GM19324 (cell line): ENCODE data around the gene AGPAT3.

Source experiments
- ATAC-seq: cut with Tn5 transposase; IDR thresholded peaks from one replicate; pipeline ENCODE4 v1.9.1; 2021; ENCODE audit warnings: mild to moderate bottlenecking, moderate library complexity; ENCODE audit not compliant: unreplicated experiment, low FRiP score

The AGPAT3 gene

DNA sequence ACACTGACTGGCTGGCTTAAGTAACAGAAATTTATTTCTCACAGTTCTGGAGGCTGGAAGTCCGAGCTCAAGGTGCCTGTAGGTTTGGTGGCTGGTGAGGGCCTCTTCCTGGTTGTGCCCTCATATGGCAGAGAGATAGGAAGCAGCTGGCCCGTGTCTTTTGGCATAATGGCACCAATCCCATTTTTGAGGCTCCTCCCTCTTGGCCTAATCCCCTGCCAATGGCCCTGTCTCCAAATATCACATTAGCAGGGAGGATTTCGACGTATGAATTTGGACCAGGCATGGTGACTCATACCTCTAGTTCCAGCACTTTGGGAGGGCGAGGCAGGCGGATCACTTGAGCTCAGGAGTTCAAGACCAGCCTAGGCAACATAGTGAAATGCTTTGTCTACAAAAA lies 37.4 kb downstream of the AGPAT3 start:
- ATAC-seq = no peak

DNA sequence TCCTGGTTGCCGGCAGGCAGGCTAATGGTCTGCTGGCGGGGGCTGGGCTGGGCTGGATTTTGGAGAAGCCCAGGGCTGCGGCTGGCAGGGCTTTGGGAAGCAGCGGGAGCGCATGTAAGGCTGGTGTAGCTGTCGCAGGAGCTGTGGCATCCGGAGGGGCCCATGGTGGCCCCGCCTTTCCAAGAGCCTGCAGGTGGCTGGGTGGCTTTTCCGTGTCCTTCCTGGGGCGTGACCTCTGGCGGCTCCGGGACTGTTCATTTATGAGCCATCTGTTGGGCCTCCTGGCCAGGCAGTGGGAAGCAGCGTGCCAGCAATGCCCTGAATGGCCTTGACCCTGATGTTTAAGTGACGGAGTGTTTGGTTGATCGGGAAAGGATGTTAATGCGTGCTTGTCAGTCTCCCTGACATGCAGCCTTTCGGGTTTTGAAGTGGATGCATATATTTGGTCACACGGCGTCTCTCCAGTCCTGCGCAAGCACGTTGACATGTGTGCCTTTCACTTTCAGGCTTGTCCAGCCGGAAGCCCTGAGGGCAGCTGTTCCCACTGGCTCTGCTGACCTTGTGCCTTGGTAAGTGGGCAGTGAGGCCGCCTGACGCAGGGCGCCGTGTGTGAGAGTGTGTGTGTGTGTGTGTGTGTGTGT lies 38.5 kb downstream of the AGPAT3 start:
- no peak for ATAC-seq

GRCh38 chr21:43904331-43904781 lies 39.3 kb downstream of the AGPAT3 start:
- ATAC-seq = no peak

- ATAC-seq = no peak
Measured at GRCh38 chr21:43905726-43906455, 40.9 kb downstream of the AGPAT3 start.

DNA sequence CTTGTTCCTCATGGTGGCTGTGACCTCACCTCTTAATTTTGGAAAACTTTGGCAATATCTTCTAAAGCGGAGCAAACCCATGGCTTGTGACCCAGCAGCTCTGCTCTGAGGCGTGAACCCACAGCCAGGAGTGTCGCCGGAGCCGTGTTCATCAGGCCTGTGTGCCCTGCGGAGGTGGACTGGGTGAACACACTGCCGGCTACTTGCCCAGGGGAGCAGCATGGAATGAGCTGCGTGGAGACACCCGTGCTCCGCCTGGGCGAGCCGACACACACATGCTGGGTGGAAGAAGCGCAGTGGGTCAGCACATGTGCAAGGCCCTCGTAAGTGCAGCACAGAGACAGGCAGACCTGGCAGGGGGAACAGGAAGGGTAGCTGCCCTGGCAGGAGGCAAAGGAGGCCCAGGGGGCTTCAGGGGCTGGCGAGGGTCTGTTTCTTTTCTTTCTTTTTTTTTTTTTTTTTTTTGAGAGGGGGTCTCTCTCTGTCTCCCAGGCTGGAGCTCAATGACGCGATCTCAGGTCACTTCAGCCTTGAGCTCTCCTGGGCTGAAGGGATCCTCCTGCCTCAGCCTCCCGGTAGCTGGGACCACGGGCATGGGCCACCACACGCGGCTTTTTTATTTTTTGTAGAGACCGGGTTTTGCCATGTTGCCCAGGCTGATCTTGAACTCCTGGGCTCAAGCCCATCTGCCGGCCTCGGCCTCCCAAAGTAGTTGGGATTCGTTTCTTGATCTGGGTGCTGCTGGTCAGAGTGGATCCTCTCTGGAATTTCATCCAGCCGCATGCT lies 41.8 kb downstream of the AGPAT3 start:
- ATAC-seq = no peak

DNA sequence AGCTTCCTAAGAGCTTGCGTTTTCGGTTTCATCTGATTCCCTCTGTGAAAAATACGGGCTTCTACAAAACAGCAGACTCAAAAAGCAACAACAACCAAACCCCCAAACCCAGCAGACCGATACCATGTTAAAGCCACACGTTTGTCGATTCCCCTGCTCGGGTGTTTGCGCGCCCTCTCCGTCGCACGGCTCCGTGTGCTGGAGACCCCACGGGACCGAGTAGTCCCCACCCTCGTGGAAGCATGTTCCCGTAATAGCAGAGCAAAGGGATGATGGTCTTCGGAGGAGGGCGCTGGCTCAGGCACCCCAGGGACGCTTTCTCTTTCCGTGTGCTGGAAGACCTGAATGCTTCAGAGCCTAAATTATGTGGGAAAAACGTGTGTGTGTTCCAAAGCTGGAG lies 42.7 kb downstream of the AGPAT3 start:
- ATAC-seq = no peak

GRCh38 chr21:43908167-43908566 lies 43.1 kb downstream of the AGPAT3 start:
- no peak for ATAC-seq

GRCh38 chr21:43909741-43910400 lies 44.8 kb downstream of the AGPAT3 start:
- no peak for ATAC-seq

DNA sequence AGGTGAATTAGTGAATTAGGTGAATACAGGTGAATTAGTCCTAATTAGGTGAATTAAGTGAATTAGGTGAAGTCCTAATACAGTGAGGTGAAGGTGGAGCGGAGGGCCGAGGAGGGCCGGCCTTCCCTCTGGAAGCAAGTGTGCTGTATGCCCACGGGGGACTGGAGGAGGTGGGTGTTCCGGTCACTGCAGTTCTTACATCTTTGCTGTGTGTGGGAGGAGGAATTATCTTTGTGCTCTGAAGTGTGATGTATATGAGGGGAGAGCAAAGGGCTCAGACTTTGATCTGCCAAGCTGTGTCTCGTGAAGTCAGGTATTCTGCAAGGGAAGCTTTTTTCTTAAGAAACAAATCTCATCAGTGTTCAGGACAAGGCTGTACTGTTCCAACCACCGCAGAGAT lies 45.4 kb downstream of the AGPAT3 start:
- no peak for ATAC-seq

DNA sequence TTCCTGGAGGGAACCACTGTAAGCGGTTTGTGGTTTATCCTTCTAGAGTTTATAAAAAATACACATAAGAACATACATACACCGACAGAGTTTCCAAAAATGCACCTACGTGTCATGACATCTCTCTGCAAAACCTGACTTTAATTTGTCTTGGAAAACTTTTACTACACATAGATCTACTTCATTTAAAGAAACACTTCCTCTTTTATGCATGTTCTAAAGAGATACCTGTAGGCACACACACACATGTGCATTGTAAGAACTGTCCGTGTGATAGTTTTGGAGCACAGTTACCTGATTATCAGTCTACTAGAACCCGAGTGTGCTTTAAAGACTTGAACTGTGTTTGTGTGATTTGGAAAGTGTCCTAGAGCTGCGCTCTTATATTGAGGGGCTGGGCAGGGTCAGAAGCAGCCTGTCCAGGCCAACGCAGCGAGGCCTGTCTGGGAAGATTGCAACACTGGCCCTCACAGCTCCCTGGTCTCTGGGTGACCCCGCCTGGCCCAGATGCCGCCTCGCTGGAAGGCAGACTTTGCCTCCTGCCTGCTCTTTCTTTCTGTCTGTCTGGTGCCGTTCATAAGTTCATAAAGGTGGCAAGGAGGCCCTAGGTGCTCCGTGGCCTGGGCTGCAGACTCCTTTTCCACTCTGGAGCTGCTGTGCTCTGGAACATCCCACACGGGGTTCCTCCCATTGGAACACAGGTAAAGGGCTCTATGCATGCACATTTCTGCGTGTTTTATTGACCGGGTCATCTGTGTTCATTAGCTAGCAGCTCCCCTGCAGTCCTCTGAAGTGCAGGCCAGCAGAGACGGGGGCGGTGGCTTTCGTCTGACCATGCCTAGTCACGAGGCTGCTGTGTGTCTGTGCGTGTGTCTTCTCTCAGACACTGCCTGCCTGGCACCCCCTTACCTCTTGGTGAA lies 46.3 kb downstream of the AGPAT3 start:
- ATAC-seq = no peak

DNA sequence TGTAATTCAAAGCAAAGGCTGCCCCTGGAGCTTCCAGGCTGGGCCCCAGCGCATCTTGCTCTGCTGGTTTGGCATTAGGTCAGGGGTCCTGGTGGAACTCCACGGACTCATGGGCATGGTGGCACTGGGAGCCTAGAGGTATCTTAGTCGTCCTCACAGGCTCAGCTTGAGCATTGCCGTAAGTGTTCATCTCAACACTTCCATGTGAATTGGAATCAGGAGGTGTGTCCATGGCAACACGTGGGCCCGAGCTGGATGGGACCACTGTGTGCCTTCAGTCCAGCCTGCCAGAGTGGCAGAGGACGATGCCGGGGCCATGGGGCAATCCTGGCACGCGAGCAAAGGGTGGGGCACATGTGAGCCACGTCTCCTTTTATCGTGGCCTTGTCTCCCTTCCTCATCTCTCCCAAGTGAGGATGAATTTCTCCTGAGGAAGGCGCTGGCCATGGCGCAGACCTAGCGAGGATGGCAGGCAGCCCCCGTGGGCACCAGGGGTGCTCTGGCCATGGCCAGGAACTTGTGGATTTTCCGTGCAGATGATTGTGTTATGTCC lies 47.0 kb downstream of the AGPAT3 start:
- no peak for ATAC-seq

DNA sequence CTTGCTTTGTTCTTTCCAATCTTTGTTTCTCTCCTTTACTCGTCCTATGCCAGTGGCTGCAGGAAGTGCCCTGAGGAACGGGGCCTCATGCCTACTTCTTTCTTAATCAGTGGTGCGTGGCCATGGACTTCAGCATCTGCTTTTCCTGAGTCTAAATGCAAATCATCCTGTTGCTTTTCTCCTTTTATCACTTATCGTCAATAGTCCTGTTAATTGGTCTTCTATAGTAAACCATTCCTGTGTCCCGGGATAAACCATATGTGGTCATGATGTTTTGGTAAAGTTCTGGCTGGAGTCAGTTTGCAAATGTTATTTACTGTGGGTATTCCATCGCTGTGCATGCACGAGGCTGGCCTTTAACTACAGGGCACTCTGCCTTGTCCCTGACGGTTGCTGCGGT lies 47.5 kb downstream of the AGPAT3 start:
- no peak for ATAC-seq

DNA sequence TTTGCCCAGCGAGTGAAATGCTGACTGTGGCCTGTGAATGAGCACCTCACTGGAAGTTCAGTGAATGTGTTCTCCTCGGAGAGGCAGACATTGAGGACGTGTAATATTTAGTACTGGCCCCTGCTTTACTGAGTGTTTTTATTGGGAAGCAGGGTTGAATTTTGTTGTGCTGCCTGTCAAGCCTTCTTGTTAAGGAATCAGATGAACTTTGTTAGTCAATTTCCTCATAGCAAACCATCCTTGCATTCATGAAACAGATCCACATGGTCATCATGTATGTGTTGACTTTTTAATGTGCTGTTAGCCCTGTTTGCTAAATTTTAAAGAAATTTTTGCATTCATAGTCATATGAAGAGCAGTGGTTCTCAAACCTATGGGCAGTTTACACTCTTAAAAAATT lies 47.9 kb downstream of the AGPAT3 start:
- ATAC-seq = no peak

DNA sequence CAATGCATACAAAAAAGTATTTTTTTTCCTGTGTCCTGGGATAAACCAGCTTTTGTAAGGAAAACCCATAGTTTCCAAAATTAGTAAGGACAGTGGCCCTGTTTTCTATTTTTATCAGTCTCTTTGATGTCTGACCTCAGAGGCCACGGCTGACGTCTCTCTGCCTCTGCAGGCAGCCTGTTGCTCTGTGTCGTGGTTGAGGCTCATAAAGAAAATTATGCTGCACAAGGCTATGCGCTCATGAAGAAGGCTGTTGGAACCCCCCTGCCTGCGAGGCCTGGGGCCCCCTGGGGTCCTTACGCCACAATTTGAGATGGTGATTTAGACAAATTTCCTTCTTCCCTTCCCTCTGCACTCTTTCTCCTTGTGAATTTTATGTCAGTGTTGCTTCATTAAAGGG lies 48.9 kb downstream of the AGPAT3 start:
- no peak for ATAC-seq

DNA sequence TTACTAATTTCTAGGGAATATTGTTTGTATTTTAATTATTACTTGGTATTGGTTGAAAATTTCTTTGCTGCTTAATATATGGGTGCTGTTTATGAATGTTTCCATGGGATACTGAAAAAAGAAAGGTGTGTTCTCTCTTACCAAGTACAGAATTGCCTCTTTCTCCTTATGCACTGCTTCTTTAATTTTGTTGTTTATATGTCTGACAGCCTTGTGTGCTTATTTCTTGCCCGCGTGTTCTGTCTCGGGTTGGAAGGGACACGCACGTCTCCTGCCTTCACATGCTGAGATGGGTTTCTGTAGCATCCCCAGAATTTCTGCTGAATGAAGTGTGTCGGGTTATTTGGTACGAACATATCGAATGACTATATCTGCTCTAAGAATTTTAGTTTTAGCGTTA lies 51.1 kb downstream of the AGPAT3 start:
- no peak for ATAC-seq

- ATAC-seq = no peak
Measured at GRCh38 chr21:43916691-43917514, 51.9 kb downstream of the AGPAT3 start.

DNA sequence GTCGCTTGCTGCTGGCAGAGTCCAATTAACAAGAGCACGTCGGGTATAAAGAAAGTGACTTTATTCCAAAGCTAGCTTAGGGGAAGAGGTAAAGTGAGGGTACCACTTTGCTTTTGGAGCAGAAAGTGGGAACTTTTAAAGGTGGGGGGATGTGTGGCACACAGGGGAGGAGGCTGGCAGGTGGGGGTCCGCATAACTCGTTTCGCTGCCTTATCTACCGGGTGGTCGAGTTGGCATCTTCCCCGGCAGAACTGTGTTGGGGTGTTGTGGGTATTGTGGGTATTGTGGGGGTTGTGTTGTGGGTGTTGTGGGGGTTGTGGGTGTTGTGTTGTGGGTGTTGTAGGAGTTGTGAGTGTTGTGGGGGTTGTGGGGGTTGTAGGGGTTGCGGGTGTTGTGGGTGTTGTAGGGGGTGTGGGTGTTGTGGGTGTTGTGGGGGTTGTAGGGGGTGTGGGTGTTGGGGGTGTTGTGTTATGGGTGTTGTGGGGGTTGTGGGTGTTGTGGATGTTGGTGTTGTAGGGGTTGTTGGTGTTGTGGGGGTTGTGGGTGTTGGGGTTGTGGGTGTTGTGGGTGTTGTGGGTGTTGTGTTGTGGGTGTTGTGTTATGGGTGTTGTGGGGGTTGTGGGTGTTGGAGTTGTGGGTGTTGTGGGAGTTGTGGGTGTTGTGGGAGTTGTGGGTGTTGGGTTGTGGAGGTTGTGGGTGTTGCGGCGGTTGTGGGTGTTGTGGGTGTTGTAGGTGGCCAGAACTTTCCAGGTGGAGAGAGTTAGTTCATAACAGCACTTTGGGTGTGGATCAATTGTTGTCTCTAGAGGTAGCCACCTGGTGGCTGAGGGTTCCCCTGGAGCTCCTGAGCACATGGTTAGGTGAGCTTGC lies 52.7 kb downstream of the AGPAT3 start:
- ATAC-seq = no peak

- ATAC-seq = no peak
Measured at GRCh38 chr21:43918385-43918947, 53.4 kb downstream of the AGPAT3 start.
